BLaER1 treated with 17β-estradiol and CSF1 and Interleukin-3, amounts not matched to agents 10 nM and 100 nM (cell line): ENCODE results near the gene CDC26.

Source experiments
- H3K27ac ChIP-seq, 11 experiments: shearing (Covaris generic); formaldehyde crosslinking; 2 replicates each; pipeline ENCODE4 v1.8.1; 2022
- H3K27me3 ChIP-seq, 11 experiments: shearing (Covaris generic); formaldehyde crosslinking; 2 replicates each; pipeline ENCODE4 v1.8.1; 2022
- H3K36me3 ChIP-seq, 11 experiments: shearing (Covaris generic); formaldehyde crosslinking; 2 replicates each; pipeline ENCODE4 v1.8.1; 2022
- H3K4me1 ChIP-seq, 10 experiments: shearing (Covaris generic); formaldehyde crosslinking; 2 replicates each; pipeline ENCODE4 v1.8.1; 2022
- H3K4me2 ChIP-seq, 11 experiments: shearing (Covaris generic); formaldehyde crosslinking; 2 replicates each; pipeline ENCODE4 v1.8.1; 2022
- H3K4me3 ChIP-seq, 10 experiments: shearing (Covaris generic); formaldehyde crosslinking; 2 replicates each; pipeline ENCODE4 v1.8.1; 2022
- H3K9ac ChIP-seq, 11 experiments: shearing (Covaris generic); formaldehyde crosslinking; 2 replicates each; pipeline ENCODE4 v1.8.1; 2022
- H3K9me3 ChIP-seq, 11 experiments: shearing (Covaris generic); formaldehyde crosslinking; replicated peaks in 1 of 11; 2 replicates each; pipeline ENCODE4 v1.8.1; 2022
- H4K20me1 ChIP-seq, 11 experiments: shearing (Covaris generic); formaldehyde crosslinking; 2 replicates each; pipeline ENCODE4 v1.8.1; 2022
- Cebpa-rat ChIP-seq, 11 experiments: shearing (Covaris generic); IDR thresholded peaks; 2 replicates each; pipeline ENCODE4 v1.8.1; 2022

The CDC26 gene

GRCh38 chr9:113310538-113310937, 35.2 kb upstream of the CDC26 start:
- Histone ChIP-seq H3K4me3 (no peak overlapping the region), H3K27ac (no peak overlapping the region), H3K4me1 (no peaks in the 10 kb centered on the region), H3K9me3 (no peaks in the 10 kb centered on the region), H3K36me3 (no peaks in the 10 kb centered on the region), H3K4me2 (no peak overlapping the region), H4K20me1 (no peaks in the 10 kb centered on the region), H3K27me3 (no peaks in the 10 kb centered on the region; a peak in 1 of 22 replicates), H3K9ac (no peak overlapping the region)
- TF ChIP-seq Cebpa-rat (IDR thresholded peaks at IDR 0.05): no peak

DNA sequence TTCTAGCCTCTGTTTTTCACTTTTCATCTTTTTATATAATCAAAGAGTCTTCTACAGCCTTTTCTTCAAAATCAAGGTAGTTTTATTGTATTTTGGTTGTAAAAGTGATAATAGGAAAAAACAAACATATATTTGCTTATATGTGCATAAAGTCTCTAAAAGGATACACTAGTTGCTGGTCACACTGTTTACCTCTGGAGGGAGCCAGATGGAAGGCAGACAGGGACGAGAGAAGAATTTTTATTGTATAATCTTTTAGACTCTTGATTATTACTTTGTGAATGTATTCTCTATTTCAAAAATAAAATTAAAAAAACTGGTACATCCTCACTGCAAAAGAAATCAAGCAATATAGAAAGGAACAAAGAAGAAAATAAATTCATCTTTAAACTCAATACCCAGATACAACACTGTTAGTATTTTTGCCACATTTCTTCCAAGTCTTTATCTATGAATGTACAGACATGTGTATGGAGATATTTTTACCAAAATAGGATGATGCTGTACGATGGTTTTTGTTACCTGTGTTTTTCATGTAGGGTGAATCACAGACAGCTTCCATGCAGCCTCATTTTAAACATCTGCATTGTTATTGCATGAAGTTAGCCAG, 33.9 kb upstream of the CDC26 start:
- Histone ChIP-seq H3K4me3 (no peak overlapping the region), H3K9me3 (no peaks in the 10 kb centered on the region)

DNA sequence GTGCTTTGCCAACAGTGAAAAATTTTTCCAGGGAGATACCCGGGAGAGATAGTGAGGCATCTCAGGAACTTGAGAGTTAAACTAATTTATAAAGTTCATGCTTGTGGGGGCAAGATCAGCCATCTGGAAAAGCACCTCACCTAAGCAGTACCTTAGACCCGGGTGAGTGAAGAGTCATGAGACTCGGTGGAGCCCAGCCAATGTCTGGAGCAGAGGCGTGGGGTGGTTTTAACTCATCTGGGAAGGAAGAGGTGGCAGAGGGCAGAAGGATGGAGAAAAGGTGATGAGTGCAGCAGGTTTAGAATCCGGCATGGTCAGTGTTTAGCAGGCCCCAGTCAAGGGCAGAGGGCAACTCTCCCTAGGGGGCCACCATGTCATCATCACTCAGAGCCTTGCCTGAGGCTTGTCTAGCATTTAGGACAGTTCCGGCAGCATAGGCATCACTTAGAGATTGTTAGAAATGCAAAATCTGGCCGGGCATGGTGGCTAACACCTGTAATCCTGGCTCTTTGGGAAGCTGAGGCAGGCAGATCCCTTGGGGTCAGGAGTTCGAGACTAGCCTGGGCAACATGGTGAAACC, 32.1 kb upstream of the CDC26 start:
- no peaks in the 10 kb centered on the region for H3K4me1 ChIP-seq
- H3K4me2 ChIP-seq: no peak overlapping the region
- H4K20me1 ChIP-seq: no peaks in the 10 kb centered on the region
- H3K9ac ChIP-seq: no peak overlapping the region
- no peaks in the 10 kb centered on the region for H3K27me3 ChIP-seq
- no peak overlapping the region for H3K4me3 ChIP-seq
- H3K9me3 ChIP-seq: no peaks in the 10 kb centered on the region
- TF ChIP-seq Cebpa-rat (IDR thresholded peaks at IDR 0.05): no peak
- no peak overlapping the region for H3K27ac ChIP-seq
- H3K36me3 ChIP-seq: no peaks in the 10 kb centered on the region

More for the DNA sequence above, 33.9 kb upstream of the CDC26 start:
- H4K20me1 ChIP-seq: no peaks in the 10 kb centered on the region
- H3K4me1 ChIP-seq: no peaks in the 10 kb centered on the region
- no peak overlapping the region for H3K9ac ChIP-seq
- no peaks in the 10 kb centered on the region for H3K36me3 ChIP-seq
- no peak overlapping the region for H3K27ac ChIP-seq
- H3K27me3 ChIP-seq: no peaks in the 10 kb centered on the region
- TF ChIP-seq Cebpa-rat (IDR thresholded peaks at IDR 0.05): no peak
- H3K4me2 ChIP-seq: no peak overlapping the region

- H4K20me1 ChIP-seq: no peaks in the 10 kb centered on the region
- H3K4me2 ChIP-seq: no peak overlapping the region
- H3K4me1 ChIP-seq: peaks cover 0 to 3% (median 0%) of the 10 kb centered on the region in 10 experiments; a peak in 1 of 20 replicates
- no peaks in the 10 kb centered on the region for H3K27me3 ChIP-seq
- no peak overlapping the region for H3K4me3 ChIP-seq
- no peaks in the 10 kb centered on the region for H3K36me3 ChIP-seq
- no peak overlapping the region for H3K9ac ChIP-seq
- no peak overlapping the region for H3K27ac ChIP-seq
- no peak for TF ChIP-seq Cebpa-rat (IDR thresholded peaks at IDR 0.05)
- no peaks in the 10 kb centered on the region for H3K9me3 ChIP-seq
Observed at GRCh38 chr9:113306566-113306965, 31.2 kb upstream of the CDC26 start.

DNA sequence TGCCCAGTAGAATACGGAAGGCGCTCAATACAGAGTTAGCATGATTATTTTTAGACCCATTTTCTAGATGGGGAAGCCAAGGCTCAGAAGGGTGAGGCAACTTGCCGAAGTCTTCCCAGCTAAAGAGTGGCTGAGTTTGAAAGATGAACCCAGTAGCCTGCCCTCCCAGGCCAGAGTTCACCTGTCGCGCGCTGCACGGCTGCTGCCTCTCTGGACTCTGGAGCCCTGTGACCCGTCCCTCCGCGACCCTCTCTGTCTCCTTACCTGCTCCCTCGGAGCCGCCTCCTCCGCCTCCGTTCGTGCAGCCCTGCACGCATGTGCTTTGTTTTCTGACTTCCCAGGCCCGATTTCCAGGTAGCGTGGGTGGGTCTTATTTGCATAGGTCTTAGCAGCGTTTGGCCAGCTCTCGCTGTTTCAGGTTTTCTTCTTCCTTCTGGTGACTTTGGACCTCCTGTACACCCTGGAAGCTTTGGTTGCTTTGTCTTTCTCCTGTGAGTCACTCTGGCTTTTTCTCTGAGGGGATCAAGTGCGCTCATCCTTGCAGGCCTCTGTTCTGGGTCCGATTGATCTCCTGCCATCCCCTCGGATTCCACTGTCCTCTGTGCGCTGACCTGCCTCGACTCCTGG, 27.5 kb upstream of the CDC26 start, which contains the start of gene RNF183:
Gene RNF183, minus strand, starts transcription at position 585 of the 627 bp plus-strand sequence. CDS start 5,192 bp downstream, outside the sequence.
- Histone ChIP-seq H3K4me3 (no peak within 1 kb of the TSS), H3K4me2 (no peak within 1 kb of the TSS), H3K9ac (no peak within 1 kb of the TSS), H3K9me3 (no peaks in the 10 kb centered on the region), H3K27me3 (no peaks in the 10 kb centered on the region), H4K20me1 (no peaks in the 10 kb centered on the region), H3K36me3 (no peaks in the 10 kb centered on the region), H3K4me1 (peaks cover 8 to 21% (median 11%) of the 10 kb centered on the region in 10 experiments; a peak in 19 of 20 replicates), H3K27ac (no peak within 1 kb of the TSS)
- TF ChIP-seq Cebpa-rat (IDR thresholded peaks at IDR 0.05): no peak

- no peak overlapping the region for H3K4me3 ChIP-seq
- H3K9me3 ChIP-seq: no peaks in the 10 kb centered on the region
- H3K36me3 ChIP-seq: no peaks in the 10 kb centered on the region
- H4K20me1 ChIP-seq: no peaks in the 10 kb centered on the region
- H3K27me3 ChIP-seq: no peaks in the 10 kb centered on the region
- no peak overlapping the region for H3K9ac ChIP-seq
- TF ChIP-seq Cebpa-rat (IDR thresholded peaks at IDR 0.05): no peak
- peak overlapping the region in 3 of 11 experiments; percentile 7 to 36 (median 9); a peak in 1 of 22 replicates for H3K4me2 ChIP-seq
- H3K4me1 ChIP-seq: peaks cover 8 to 21% (median 11%) of the 10 kb centered on the region in 10 experiments; a peak in 19 of 20 replicates
- no peak overlapping the region for H3K27ac ChIP-seq
Observed at GRCh38 chr9:113301548-113301947, 26.2 kb upstream of the CDC26 start.

DNA sequence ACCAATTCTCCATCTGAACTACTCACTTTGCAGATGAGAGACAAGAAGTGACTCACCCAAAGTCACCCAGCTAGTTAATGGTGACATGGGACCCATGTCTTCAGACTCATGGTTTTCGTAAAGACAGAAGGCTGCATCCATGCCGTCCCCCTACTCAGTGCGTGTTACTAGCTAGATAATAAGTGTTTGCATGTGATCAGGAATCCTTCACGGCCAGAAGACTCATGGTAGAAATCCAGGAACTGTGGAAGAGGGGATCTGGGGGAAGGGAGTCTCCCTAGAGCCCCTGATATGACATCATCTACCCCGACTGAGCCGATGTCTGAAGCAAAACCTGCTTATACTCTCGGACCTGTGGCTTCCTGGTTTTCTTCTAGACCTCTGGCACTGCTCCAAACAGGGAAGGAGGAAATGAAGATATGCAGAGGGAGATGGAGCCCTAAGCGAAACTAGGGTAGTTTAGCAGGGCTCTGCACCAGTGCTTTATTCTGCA, 24.5 kb upstream of the CDC26 start:
- Histone ChIP-seq H3K27me3 (no peaks in the 10 kb centered on the region), H4K20me1 (peaks cover 0 to 3% (median 0%) of the 10 kb centered on the region in 11 experiments; a peak in 1 of 22 replicates), H3K4me1 (peaks cover 8 to 21% (median 11%) of the 10 kb centered on the region in 10 experiments; a peak in 19 of 20 replicates), H3K9me3 (no peaks in the 10 kb centered on the region), H3K9ac (no peak overlapping the region), H3K27ac (0 out of 22 replicates have a peak overlapping the region, but pooled peaks of 1 of the 11 experiments have one; percentile 13), H3K4me2 (peak overlapping the region; percentile 7 to 63 (median 41); a peak in 18 of 22 replicates), H3K36me3 (peaks cover 0 to 4% (median 0%) of the 10 kb centered on the region in 11 experiments; a peak in 4 of 22 replicates), H3K4me3 (no peak overlapping the region)
- TF ChIP-seq Cebpa-rat (IDR thresholded peaks at IDR 0.05): no peak

GRCh38 chr9:113298924-113299770, 23.8 kb upstream of the CDC26 start:
- H3K4me1 ChIP-seq: peaks cover 8 to 21% (median 11%) of the 10 kb centered on the region in 10 experiments; a peak in 19 of 20 replicates
- H3K36me3 ChIP-seq: peaks cover 0 to 11% (median 3%) of the 10 kb centered on the region in 11 experiments; a peak in 11 of 22 replicates
- no peak overlapping the region for H3K9ac ChIP-seq
- no peaks in the 10 kb centered on the region for H3K27me3 ChIP-seq
- peaks cover 0 to 9% (median 0%) of the 10 kb centered on the region in 11 experiments; a peak in 1 of 22 replicates for H4K20me1 ChIP-seq
- H3K27ac ChIP-seq: 0 out of 22 replicates have a peak overlapping the region, but pooled peaks of 1 of the 11 experiments have one; percentile 13
- no peaks in the 10 kb centered on the region for H3K9me3 ChIP-seq
- no peak overlapping the region for H3K4me3 ChIP-seq
- H3K4me2 ChIP-seq: peak overlapping the region in 3 of 11 experiments; percentile 41 to 52 (median 44); a peak in 5 of 22 replicates
- TF ChIP-seq Cebpa-rat (IDR thresholded peaks at IDR 0.05): no peak
